Stimulated activated CD8-positive, alpha-beta memory T cell treated with anti-CD3 and anti-CD28 coated beads, Interleukin-12 subunit alpha, Interleukin-12 subunit beta, amount 100 ng/mL, for 24 hours (primary cell): ENCODE results near the gene PHTF1.

Experiments used
- DNase-seq: peaks from one replicate; pipeline ENCODE4 v3.0.0-alpha.2; 2020; ENCODE audit errors: extremely low read depth

The PHTF1 gene

GRCh38 chr1:113759333-113760101 lies at the start of gene PHTF1:
TSS of gene PHTF1 (minus strand) at chr1:113759486. CDS start at chr1:113758703, 783 bp downstream.
- no peak for DNase-seq

- DNase-seq = no peak
Measured at GRCh38 chr1:113808450-113809195, 49.3 kb upstream of the PHTF1 start.

GRCh38 chr1:113805639-113806038 lies 46.4 kb upstream of the PHTF1 start:
- DNase-seq = no peak

- DNase-seq = no peak
Measured at GRCh38 chr1:113805256-113805531, 45.9 kb upstream of the PHTF1 start.

GRCh38 chr1:113804421-113805255 lies 45.4 kb upstream of the PHTF1 start:
- DNase-seq = no peak

- no peak for DNase-seq
Measured at GRCh38 chr1:113802367-113803007, 43.2 kb upstream of the PHTF1 start.

GRCh38 chr1:113800487-113800886 lies 41.2 kb upstream of the PHTF1 start:
- no peak for DNase-seq

- DNase-seq = no peak
Measured at GRCh38 chr1:113797472-113797871, 38.2 kb upstream of the PHTF1 start.

GRCh38 chr1:113793878-113794834 lies 34.9 kb upstream of the PHTF1 start:
- DNase-seq = no peak

GRCh38 chr1:113792986-113793385 lies 33.7 kb upstream of the PHTF1 start:
- no peak for DNase-seq

- no peak for DNase-seq
Measured at GRCh38 chr1:113792471-113792870, 33.2 kb upstream of the PHTF1 start.

GRCh38 chr1:113788802-113789201 lies 29.5 kb upstream of the PHTF1 start:
- no peak for DNase-seq

GRCh38 chr1:113787663-113788062 lies 28.4 kb upstream of the PHTF1 start:
- no peak for DNase-seq

- DNase-seq = no peak
Measured at GRCh38 chr1:113786069-113786468, 26.8 kb upstream of the PHTF1 start.

- no peak for DNase-seq
Measured at GRCh38 chr1:113784104-113784779, 25.0 kb upstream of the PHTF1 start.

GRCh38 chr1:113783254-113784103 lies 24.2 kb upstream of the PHTF1 start:
- DNase-seq = no peak

- DNase-seq = no peak
Measured at GRCh38 chr1:113782406-113782805, 23.1 kb upstream of the PHTF1 start.

- DNase-seq = no peak
Measured at GRCh38 chr1:113780374-113781146, 21.3 kb upstream of the PHTF1 start.

- no peak for DNase-seq
Measured at GRCh38 chr1:113779542-113779941, 20.3 kb upstream of the PHTF1 start.
